ENCODE results near the gene STX1A. TPM values are rescaled to one million over a fixed set of nuclear protein-coding genes. Genes with fewer than 3 reads are reported as not detected.
"Not testable (repeated sequence)": the region's sequence is repeated elsewhere in the genome, so short reads cannot be mapped to it uniquely, and the experiment has no call there.

Gene STX1A
- total RNA-seq, 2 experiments from 2014 or later, result 5.3 to 5.7 TPM

- Histone ChIP-seq H3K4me1 (ENCODE audit: insufficient read depth, low read length, poor library complexity, severe bottlenecking) (peaks cover 15% of the 10 kb centered on the region), H3K9me3 (ENCODE audit: low read length) (no peaks in the 10 kb centered on the region), H3K9me2 (ENCODE audit: insufficient read depth, low read length) (no peaks in the 10 kb centered on the region), H4K20me1 (ENCODE audit: insufficient read depth, low read length) (no peaks in the 10 kb centered on the region), H2AFZ (ENCODE audit: low read length) (no peak overlapping the region), H3K4me2 (ENCODE audit: low read length) (no peak overlapping the region), H3K4me3 (ENCODE audit: low read depth, low read length, poor library complexity, severe bottlenecking) (no peak overlapping the region), H3K36me3 (ENCODE audit: insufficient read depth, low read length) (no peaks in the 10 kb centered on the region), H3K27ac (ENCODE audit: low read depth, low read length, poor library complexity, severe bottlenecking) (no peak overlapping the region), H3K79me2 (ENCODE audit: insufficient read depth, low read depth, low read length) (no peaks in the 10 kb centered on the region)
- no TSS peak for BruUV-seq (replicated peaks)
- intact Hi-C loops (cut with micrococcal nuclease; ENCODE audit: unreplicated experiment), result loop anchor here (10.0 kb wide), 1 partner anchor 268 kb away; no protein-coding TSS in a partner anchor
- no peak for DNase-seq (ENCODE audit: low spot score)
- POLR2A ChIA-PET, result no interaction called here
- no peak for TF ChIP-seq CTCF (conservative IDR thresholded peaks at IDR 0.05; ENCODE audit: low read length)
- TF ChIP-seq EZH2phosphoT487 (IDR thresholded peaks at IDR 0.05; ENCODE audit: borderline replicate concordance, low read depth, low read length), result no peak
- CTCF ChIA-PET (ENCODE audit: unreplicated experiment), result no interaction called here
These were observed 3.3 kb upstream of the STX1A start for GRCh38 chr7:73722785-73723184.

- POLR2A ChIA-PET; DNase-seq (ENCODE audit: low spot score); H3K9me3 ChIP-seq (ENCODE audit: low read length); H4K20me1 ChIP-seq (ENCODE audit: insufficient read depth, low read length); H3K27ac ChIP-seq (ENCODE audit: low read depth, low read length, poor library complexity, severe bottlenecking); H3K4me2 ChIP-seq (ENCODE audit: low read length); H2AFZ ChIP-seq (ENCODE audit: low read length); CTCF ChIA-PET (ENCODE audit: unreplicated experiment); H3K4me3 ChIP-seq (ENCODE audit: low read depth, low read length, poor library complexity, severe bottlenecking); H3K79me2 ChIP-seq (ENCODE audit: insufficient read depth, low read depth, low read length); H3K9me2 ChIP-seq (ENCODE audit: insufficient read depth, low read length); H3K36me3 ChIP-seq (ENCODE audit: insufficient read depth, low read length); BruUV-seq (replicated peaks): not testable (repeated sequence)
- intact Hi-C loops (cut with micrococcal nuclease; ENCODE audit: unreplicated experiment), result loop anchor here (10.0 kb wide), 1 partner anchor 267 kb away; no protein-coding TSS in a partner anchor
- H3K4me1 ChIP-seq (ENCODE audit: insufficient read depth, low read length, poor library complexity, severe bottlenecking), result peaks cover 14% of the 10 kb centered on the region
These were observed 2.7 kb upstream of the STX1A start for GRCh38 chr7:73722182-73722581.

- H3K4me2 ChIP-seq (ENCODE audit: low read length), result no peak overlapping the region
- BruUV-seq (replicated peaks), result no TSS peak
- H3K27ac ChIP-seq (ENCODE audit: low read depth, low read length, poor library complexity, severe bottlenecking), result no peak overlapping the region
- no peaks in the 10 kb centered on the region for H3K9me2 ChIP-seq (ENCODE audit: insufficient read depth, low read length)
- peaks cover 15% of the 10 kb centered on the region for H3K4me1 ChIP-seq (ENCODE audit: insufficient read depth, low read length, poor library complexity, severe bottlenecking)
- H2AFZ ChIP-seq (ENCODE audit: low read length), result no peak overlapping the region
- ChIA-PET CTCF (ENCODE audit: unreplicated experiment) (no interaction called here), POLR2A (no interaction called here)
- intact Hi-C loops (cut with micrococcal nuclease; ENCODE audit: unreplicated experiment), result loop anchor here (10.0 kb wide), 1 partner anchor 267 kb away; no protein-coding TSS in a partner anchor
- TF ChIP-seq EZH2phosphoT487 (IDR thresholded peaks at IDR 0.05; ENCODE audit: borderline replicate concordance, low read depth, low read length) (no peak), CTCF (conservative IDR thresholded peaks at IDR 0.05; ENCODE audit: low read length) (no peak)
- no peak for DNase-seq (ENCODE audit: low spot score)
- no peaks in the 10 kb centered on the region for H3K9me3 ChIP-seq (ENCODE audit: low read length)
- H3K4me3 ChIP-seq (ENCODE audit: low read depth, low read length, poor library complexity, severe bottlenecking), result no peak overlapping the region
- H3K79me2 ChIP-seq (ENCODE audit: insufficient read depth, low read depth, low read length), result no peaks in the 10 kb centered on the region
- H4K20me1 ChIP-seq (ENCODE audit: insufficient read depth, low read length), result no peaks in the 10 kb centered on the region
- no peaks in the 10 kb centered on the region for H3K36me3 ChIP-seq (ENCODE audit: insufficient read depth, low read length)
These were observed 1.9 kb upstream of the STX1A start for GRCh38 chr7:73721377-73721817.

GRCh38 chr7:73720443-73720842 lies 974 bp upstream of the STX1A start:
- BruUV-seq (replicated peaks); H4K20me1 ChIP-seq (ENCODE audit: insufficient read depth, low read length); DNase-seq (ENCODE audit: low spot score); H3K27ac ChIP-seq (ENCODE audit: low read depth, low read length, poor library complexity, severe bottlenecking); H2AFZ ChIP-seq (ENCODE audit: low read length); H3K9me2 ChIP-seq (ENCODE audit: insufficient read depth, low read length); H3K36me3 ChIP-seq (ENCODE audit: insufficient read depth, low read length); H3K4me2 ChIP-seq (ENCODE audit: low read length); H3K79me2 ChIP-seq (ENCODE audit: insufficient read depth, low read depth, low read length); H3K4me3 ChIP-seq (ENCODE audit: low read depth, low read length, poor library complexity, severe bottlenecking); H3K9me3 ChIP-seq (ENCODE audit: low read length): not testable (repeated sequence)
- ChIA-PET CTCF (ENCODE audit: unreplicated experiment) (interaction anchor here (0.6 to 1.4 kb wide), 2 partner anchors 114 to 403 kb away, joined by 3 to 4 read pairs; no protein-coding TSS in a partner anchor), POLR2A (interaction anchor here (0.6 to 1.0 kb wide), 3 partner anchors 8 to 384 kb away, joined by 3 to 4 read pairs (median 4); no protein-coding TSS in a partner anchor)
- peaks cover 25% of the 10 kb centered on the region for H3K4me1 ChIP-seq (ENCODE audit: insufficient read depth, low read length, poor library complexity, severe bottlenecking)
- intact Hi-C loops (cut with micrococcal nuclease; ENCODE audit: unreplicated experiment), result loop anchor here (10.0 kb wide), 1 partner anchor 266 kb away; no protein-coding TSS in a partner anchor

All from OCI-LY7 (cell line).